Left lung (tissue), 10 donors: ENCODE measurements around the gene CYP4A22. TPM values are rescaled to one million over a fixed set of nuclear protein-coding genes. Genes with fewer than 3 reads are reported as not detected.
"Not testable (repeated sequence)": the region's sequence is repeated elsewhere in the genome, so short reads cannot be mapped to it uniquely, and the experiment has no call there.

ENCODE experiments used
- ATAC-seq: fragments of 200-7000 bp; cut with Tn5 transposase; one replicate; pipeline ENCODE4 v1.9.1; 2020; ENCODE audit warnings: moderate library complexity
- DNase-seq, 4 donors: peaks; one replicate each; pipeline ENCODE4 v3.0.0-alpha.2; 2013 to 2020
- H3K27ac ChIP-seq, 2 donors: fragments of 200-600 bp; sonication (generic) in 1 of 2; one replicate each; pipeline versions ENCODE4 v1.5.0 to v1.8.0; 2020 to 2021
- H3K27me3 ChIP-seq, 2 donors: fragments of 200-600 bp; sonication (generic) in 1 of 2; one replicate each; pipeline versions ENCODE4 v1.5.0 to v1.8.0; 2020 to 2021
- H3K36me3 ChIP-seq, 2 donors: fragments of 200-600 bp; sonication (generic) in 1 of 2; one replicate each; pipeline versions ENCODE4 v1.5.0 to v1.8.0; 2020 to 2021
- H3K4me1 ChIP-seq, 2 donors: fragments of 200-600 bp; one replicate each; pipeline ENCODE4 v1.8.0; 2021
- H3K4me3 ChIP-seq, 2 donors: fragments of 200-600 bp; sonication (generic) in 1 of 2; one replicate each; pipeline versions ENCODE4 v1.5.0 to v1.8.0; 2020 to 2021; ENCODE audit warnings: mild to moderate bottlenecking in 1 of 2
- H3K9me3 ChIP-seq, 2 donors: fragments of 200-600 bp; sonication (generic) in 1 of 2; one replicate each; pipeline versions ENCODE4 v1.5.0 to v1.8.0; 2020 to 2021
- intact Hi-C, 2 donors: fragments of 100-400 bp; cut with DNase I; formaldehyde crosslinking; loops; one replicate each; pipeline versions ENCODE4 v1.11.2 to v1.14.2; 2022
- polyA plus RNA-seq, 6 donors: library from polyadenylated mRNA; unstranded; fragments of 120-200 nt; gene quantifications; one replicate each; pipeline ENCODE4 v1.2.1, GENCODE V29; 2013; ENCODE audit not compliant: insufficient read length in 6 of 6
- total RNA-seq, 2 donors: library from RNA; stranded (reverse); fragmentation: NEBNext Ultra II Directional; extraction: Animal tissue kit (Norgen Biotek cat#: 25700); gene quantifications; one replicate each; pipeline ENCODE4 v1.2.1, GENCODE V29; 2021
- TF ChIP-seq, protein P1 (sequence below), 2 donors: fragments of 200-600 bp; sonication (generic) in 1 of 2; IDR thresholded peaks; one replicate each; pipeline versions ENCODE4 v1.5.0 to v1.8.0; 2021; ENCODE audit warnings: antibody characterized with exemption in 2 of 2
- donor health status: DM: no; HTN: yes; CAD: no.
- donor health status: DM: no; HTN: no; CAD: no.

The CYP4A22 gene
- total and polyA plus RNA-seq, 8 donors: 0.06 to 0.14 (median 0.07) TPM; not detected in 5

DNA sequence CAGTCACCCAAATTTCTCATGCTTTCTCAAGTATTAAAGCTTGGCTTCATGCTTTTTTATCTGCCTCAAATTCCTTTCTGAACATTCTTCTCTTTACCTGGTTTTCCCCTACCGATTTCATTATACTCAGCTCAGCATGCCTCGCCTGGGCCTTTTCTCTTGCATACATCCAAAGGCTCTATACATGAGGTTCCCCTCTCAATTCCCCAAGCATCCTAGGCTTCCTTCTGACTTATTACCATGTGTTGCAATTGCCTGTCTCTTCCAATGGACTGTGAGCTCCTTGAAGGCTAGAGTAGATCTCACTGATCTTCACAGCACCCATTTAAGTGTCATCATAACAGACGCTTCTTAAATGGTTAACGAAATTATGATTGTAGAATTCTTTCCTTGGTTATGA is 24.1 kb upstream of the CYP4A22 start:
- TF ChIP-seq, protein P1, sequence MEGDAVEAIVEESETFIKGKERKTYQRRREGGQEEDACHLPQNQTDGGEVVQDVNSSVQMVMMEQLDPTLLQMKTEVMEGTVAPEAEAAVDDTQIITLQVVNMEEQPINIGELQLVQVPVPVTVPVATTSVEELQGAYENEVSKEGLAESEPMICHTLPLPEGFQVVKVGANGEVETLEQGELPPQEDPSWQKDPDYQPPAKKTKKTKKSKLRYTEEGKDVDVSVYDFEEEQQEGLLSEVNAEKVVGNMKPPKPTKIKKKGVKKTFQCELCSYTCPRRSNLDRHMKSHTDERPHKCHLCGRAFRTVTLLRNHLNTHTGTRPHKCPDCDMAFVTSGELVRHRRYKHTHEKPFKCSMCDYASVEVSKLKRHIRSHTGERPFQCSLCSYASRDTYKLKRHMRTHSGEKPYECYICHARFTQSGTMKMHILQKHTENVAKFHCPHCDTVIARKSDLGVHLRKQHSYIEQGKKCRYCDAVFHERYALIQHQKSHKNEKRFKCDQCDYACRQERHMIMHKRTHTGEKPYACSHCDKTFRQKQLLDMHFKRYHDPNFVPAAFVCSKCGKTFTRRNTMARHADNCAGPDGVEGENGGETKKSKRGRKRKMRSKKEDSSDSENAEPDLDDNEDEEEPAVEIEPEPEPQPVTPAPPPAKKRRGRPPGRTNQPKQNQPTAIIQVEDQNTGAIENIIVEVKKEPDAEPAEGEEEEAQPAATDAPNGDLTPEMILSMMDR (IDR thresholded peaks at IDR 0.05): no peak
- no peak overlapping the region for H3K4me3 ChIP-seq
- intact Hi-C loops: no loop called here
- H3K9me3 ChIP-seq: no peaks in the 10 kb centered on the region
- H3K27me3 ChIP-seq: no peaks in the 10 kb centered on the region
- H3K36me3 ChIP-seq: no peaks in the 10 kb centered on the region
- no peaks in the 10 kb centered on the region for H3K4me1 ChIP-seq
- no peak for ATAC-seq
- DNase-seq: no peak
- H3K27ac ChIP-seq: no peak overlapping the region

DNA sequence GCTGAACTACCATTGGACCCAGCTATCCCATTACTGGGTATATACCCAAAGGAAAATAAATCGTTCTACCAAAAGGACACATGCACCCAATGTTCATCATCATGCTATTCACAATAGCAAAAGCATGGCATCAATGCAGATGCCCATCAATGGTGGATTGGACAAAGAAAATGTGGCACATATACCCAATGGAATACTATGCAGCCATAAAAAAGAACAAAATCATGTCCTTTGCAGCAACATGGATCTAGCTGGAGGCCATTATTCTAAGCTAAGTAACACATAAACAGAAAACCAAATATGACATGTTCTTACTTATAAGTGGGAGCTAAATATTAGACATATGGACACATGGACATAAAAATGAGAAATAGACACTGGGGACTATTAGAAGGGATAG is 16.2 kb upstream of the CYP4A22 start:
- H3K27ac ChIP-seq, H3K4me1 ChIP-seq, H3K27me3 ChIP-seq, ATAC-seq, H3K36me3 ChIP-seq, H3K9me3 ChIP-seq, H3K4me3 ChIP-seq, DNase-seq, intact Hi-C loops: not testable (repeated sequence)

DNA sequence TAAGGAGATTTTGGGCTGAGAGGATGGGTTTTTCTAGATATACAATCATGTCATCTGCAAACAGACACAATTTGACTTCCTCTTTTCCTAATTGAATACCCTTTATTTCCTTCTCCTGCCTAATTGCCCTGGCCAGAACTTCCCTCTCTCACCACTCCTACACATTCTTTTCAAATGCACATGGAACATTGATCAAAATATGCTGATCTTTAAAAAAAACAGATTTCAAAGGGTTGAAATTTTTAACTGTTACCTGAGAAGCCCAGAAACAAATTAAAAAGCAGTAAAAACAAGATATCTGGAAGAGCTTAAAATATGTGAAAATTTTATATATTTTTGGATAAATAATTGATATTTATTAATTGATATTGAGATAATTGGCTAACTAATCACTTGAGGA is 12.4 kb upstream of the CYP4A22 start:
- H3K36me3 ChIP-seq, intact Hi-C loops, DNase-seq, H3K27ac ChIP-seq, ATAC-seq, H3K27me3 ChIP-seq, H3K4me1 ChIP-seq, H3K4me3 ChIP-seq, H3K9me3 ChIP-seq: not testable (repeated sequence)

DNA sequence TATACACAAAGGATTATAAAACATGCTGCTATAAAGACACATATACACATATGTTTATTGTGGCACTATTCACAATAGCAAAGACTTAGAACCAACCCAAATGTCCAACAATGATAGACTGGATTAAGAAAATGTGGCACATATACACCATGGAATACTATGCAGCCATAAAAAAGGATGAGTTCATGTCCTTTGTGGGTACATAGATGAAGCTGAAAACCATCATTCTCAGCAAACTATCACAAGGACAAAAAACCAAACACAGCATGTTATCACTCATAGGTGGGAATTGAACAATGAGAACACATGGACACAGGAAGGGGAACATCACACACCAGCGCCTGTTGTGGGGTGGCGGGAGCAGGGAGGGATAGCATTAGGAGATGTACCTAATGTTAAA is 10.2 kb upstream of the CYP4A22 start:
- ATAC-seq, intact Hi-C loops, H3K4me1 ChIP-seq, H3K9me3 ChIP-seq, H3K27me3 ChIP-seq, H3K36me3 ChIP-seq, DNase-seq, H3K4me3 ChIP-seq, H3K27ac ChIP-seq: not testable (repeated sequence)

DNA sequence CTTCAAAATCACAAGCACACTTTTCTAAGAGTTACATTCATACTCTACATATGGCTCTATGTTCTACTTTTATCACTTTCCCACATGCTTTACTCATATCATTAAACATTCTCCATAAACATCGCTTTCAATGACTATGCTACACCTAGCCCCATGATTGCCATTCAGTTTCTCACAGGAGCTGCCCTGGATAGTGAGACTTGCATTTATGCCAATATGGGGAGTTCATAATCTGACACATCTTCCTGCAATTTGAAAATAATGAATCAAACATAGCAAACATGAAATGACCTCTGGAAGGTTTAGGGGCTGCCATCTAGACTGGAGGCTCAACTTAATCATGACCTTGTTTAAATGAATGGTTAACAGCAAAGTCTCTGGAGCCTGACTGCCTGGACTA is 9.0 kb upstream of the CYP4A22 start:
- DNase-seq (no peak), ATAC-seq (no peak)
- Histone ChIP-seq H3K9me3 (peaks cover 0 to 2% of the 10 kb centered on the region in 2 donors), H3K4me3 (no peak overlapping the region), H3K27ac (no peak overlapping the region), H3K36me3 (no peaks in the 10 kb centered on the region), H3K27me3 (no peaks in the 10 kb centered on the region), H3K4me1 (no peaks in the 10 kb centered on the region)
- intact Hi-C loops: no loop called here
- TF ChIP-seq, protein P1 (IDR thresholded peaks at IDR 0.05): no peak

DNA sequence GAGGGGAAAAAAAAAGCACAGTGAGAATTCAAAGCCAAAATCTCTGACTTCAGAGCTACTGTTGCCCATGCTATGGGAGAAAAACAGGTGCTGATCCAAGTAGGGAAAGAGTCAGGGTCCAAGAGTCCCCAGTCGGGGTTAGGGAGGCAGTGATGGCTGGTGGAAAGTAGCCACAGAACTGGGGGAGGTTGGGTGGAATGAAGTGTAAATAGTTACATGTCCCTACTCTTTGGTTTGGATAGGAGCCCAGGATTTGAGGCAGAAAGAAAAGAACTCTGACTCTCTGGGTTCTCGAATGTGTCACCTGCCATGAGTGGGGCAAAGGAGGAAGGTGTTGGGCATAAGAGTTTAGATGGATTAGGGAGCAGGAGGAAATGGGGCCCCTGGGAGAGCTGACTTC is 8.4 kb upstream of the CYP4A22 start:
- H3K27ac ChIP-seq: peak overlapping the region; percentile 59 to 65
- H3K9me3 ChIP-seq, H3K4me1 ChIP-seq, H3K27me3 ChIP-seq, intact Hi-C loops, H3K36me3 ChIP-seq, H3K4me3 ChIP-seq: not testable (repeated sequence)
- peak; percentile 92 for ATAC-seq
- peak in 1 of 4 donors; percentile 5 for DNase-seq

DNA sequence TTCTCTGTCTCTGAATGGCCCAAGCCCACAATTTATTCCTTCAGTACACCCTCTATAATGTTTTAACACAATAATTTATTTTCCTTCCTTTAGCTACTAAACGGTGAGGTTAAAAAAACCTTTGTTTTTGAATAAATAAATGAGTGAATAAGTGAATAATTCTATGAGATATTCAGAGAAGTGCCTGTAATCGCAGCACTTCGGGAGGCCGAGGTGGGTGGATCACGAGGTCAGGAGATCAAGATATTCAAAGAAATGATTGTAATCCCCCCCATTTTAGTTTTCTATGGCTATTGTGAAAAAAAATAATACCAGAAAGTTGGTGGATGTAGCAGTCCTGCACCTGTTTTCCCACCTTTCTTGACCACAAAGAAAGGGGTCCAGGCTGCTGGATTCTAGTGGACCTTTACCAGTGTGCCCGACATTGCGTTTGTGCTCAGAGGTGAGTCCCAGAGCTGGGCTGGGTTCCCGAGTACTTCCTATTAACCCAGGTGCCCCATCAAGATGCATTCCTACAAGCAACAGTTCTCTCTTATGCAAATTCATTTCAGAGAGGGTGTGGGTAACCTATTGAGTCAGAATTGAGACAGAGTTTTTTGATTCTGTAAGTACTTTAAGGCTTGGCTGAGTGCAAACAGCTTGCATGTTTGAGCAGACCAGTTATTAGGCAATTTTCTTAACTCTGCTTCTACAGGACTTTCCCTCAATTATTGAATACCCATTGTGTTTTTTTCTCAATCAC is 7.6 kb upstream of the CYP4A22 start:
- H3K4me1 ChIP-seq, H3K4me3 ChIP-seq, H3K9me3 ChIP-seq, intact Hi-C loops, H3K27me3 ChIP-seq, H3K36me3 ChIP-seq: not testable (repeated sequence)
- DNase-seq: peak in 3 of 4 donors; percentile 3 to 61 (median 60)
- peak overlapping the region; percentile 59 to 65 for H3K27ac ChIP-seq
- ATAC-seq: peak; percentile 96

DNA sequence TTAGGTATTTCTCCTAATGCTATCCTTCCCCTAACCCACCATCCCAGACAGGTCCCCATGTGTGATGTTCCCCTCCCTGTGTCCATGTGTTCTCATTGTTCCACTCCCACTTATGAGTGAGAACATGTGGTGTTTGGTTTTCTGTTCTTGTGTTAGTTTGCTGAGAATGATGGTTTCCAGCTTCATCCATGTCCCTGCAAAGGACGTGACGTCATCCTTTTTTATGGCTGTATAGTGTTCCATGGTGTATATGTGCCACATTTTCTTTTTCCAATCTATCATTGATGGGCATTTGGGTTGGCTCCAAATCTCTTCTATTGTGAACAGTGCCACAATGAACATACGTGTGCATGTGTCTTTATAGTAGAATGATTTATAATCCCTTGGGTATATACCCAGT is 4.6 kb upstream of the CYP4A22 start:
- H3K9me3 ChIP-seq, ATAC-seq, H3K4me3 ChIP-seq, H3K27ac ChIP-seq, H3K27me3 ChIP-seq, H3K4me1 ChIP-seq, DNase-seq, H3K36me3 ChIP-seq, intact Hi-C loops: not testable (repeated sequence)
